ENCODE data around the gene PTPRG.
A peak's percentile ranks its signal among the peaks of the same experiment; 100 is the strongest.

The PTPRG gene

DNA sequence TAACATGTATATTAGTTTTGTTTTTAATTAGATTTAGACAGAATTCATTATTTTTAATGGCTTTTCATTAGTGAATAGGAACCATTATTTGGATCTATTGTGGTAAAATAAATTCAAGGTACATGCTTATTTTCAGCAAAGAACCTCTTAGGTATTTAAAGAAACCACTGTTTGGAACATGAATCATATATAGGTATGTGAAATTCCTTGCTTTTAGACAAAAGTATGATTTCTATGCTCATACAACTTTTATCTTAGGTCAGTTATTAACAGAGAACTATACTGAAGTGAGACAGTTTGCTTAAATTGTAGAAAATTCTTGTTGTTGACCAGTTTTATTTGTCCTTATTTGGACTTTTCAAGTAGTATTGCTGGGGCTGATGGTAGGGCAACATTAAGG is 422.1 kb downstream of the PTPRG start:
- H3K4me3 ChIP-seq (ENCODE audit: low read depth, low read length) = no peak overlapping the region
- in situ Hi-C loops (cut with HindIII; ENCODE audit: low sequenced_read_pairs) = no loop called here
- TF ChIP-seq, protein P1, sequence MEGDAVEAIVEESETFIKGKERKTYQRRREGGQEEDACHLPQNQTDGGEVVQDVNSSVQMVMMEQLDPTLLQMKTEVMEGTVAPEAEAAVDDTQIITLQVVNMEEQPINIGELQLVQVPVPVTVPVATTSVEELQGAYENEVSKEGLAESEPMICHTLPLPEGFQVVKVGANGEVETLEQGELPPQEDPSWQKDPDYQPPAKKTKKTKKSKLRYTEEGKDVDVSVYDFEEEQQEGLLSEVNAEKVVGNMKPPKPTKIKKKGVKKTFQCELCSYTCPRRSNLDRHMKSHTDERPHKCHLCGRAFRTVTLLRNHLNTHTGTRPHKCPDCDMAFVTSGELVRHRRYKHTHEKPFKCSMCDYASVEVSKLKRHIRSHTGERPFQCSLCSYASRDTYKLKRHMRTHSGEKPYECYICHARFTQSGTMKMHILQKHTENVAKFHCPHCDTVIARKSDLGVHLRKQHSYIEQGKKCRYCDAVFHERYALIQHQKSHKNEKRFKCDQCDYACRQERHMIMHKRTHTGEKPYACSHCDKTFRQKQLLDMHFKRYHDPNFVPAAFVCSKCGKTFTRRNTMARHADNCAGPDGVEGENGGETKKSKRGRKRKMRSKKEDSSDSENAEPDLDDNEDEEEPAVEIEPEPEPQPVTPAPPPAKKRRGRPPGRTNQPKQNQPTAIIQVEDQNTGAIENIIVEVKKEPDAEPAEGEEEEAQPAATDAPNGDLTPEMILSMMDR (IDR thresholded peaks at IDR 0.05; ENCODE audit: low read depth, low read length, missing control alignments) = no peak
- DNase-seq (ENCODE audit: low read depth) = no peak

GRCh38 chr3:61985020-61985419 is 423.6 kb downstream of the PTPRG start:
- in situ Hi-C loops (cut with HindIII; ENCODE audit: low sequenced_read_pairs) = no loop called here
- peak; percentile 9 for DNase-seq (ENCODE audit: low read depth)
- no peak overlapping the region for H3K4me3 ChIP-seq (ENCODE audit: low read depth, low read length)
- TF ChIP-seq, protein P1 (IDR thresholded peaks at IDR 0.05; ENCODE audit: low read depth, low read length, missing control alignments) = no peak

DNA sequence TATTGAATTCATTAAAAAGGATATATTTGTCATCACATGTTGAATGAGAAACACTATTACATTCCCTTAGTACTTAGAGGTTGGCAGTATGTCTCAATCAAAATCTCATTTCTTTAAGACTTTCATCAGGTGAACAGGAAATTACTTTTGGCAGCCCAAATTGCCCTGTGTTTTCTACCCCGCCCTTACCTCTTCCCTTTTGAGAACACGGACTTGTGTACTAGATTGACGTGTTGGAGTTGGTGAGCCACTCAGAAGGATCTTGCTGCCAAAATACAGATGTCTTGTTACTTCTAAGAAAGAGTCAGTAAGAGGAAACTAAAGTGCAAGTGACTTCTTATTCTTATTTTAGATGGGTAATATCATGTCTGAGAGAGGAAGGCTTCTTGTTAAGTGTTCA is 425.1 kb downstream of the PTPRG start:
- no peak for DNase-seq (ENCODE audit: low read depth)
- TF ChIP-seq, protein P1 (IDR thresholded peaks at IDR 0.05; ENCODE audit: low read depth, low read length, missing control alignments) = no peak
- in situ Hi-C loops (cut with HindIII; ENCODE audit: low sequenced_read_pairs) = no loop called here
- H3K4me3 ChIP-seq (ENCODE audit: low read depth, low read length) = no peak overlapping the region

GRCh38 chr3:61989681-61990080 is 428.3 kb downstream of the PTPRG start:
- DNase-seq (ENCODE audit: low read depth) = no peak
- TF ChIP-seq, protein P1 (IDR thresholded peaks at IDR 0.05; ENCODE audit: low read depth, low read length, missing control alignments) = no peak
- in situ Hi-C loops (cut with HindIII; ENCODE audit: low sequenced_read_pairs) = no loop called here
- no peak overlapping the region for H3K4me3 ChIP-seq (ENCODE audit: low read depth, low read length)

GRCh38 chr3:61990327-61991027 is 429.1 kb downstream of the PTPRG start:
- DNase-seq (ENCODE audit: low read depth) = no peak
- TF ChIP-seq, protein P1 (IDR thresholded peaks at IDR 0.05; ENCODE audit: low read depth, low read length, missing control alignments) = no peak
- in situ Hi-C loops (cut with HindIII; ENCODE audit: low sequenced_read_pairs) = no loop called here
- H3K4me3 ChIP-seq (ENCODE audit: low read depth, low read length) = no peak overlapping the region

GRCh38 chr3:61991706-61992105 is 430.3 kb downstream of the PTPRG start:
- no peak overlapping the region for H3K4me3 ChIP-seq (ENCODE audit: low read depth, low read length)
- TF ChIP-seq, protein P1 (IDR thresholded peaks at IDR 0.05; ENCODE audit: low read depth, low read length, missing control alignments) = no peak
- in situ Hi-C loops (cut with HindIII; ENCODE audit: low sequenced_read_pairs) = no loop called here
- DNase-seq (ENCODE audit: low read depth) = no peak

All from astrocyte of the cerebellum (primary cell).